ENCODE results near the gene ANKH. TPM values are rescaled to one million over a fixed set of nuclear protein-coding genes. Genes with fewer than 3 reads are reported as not detected.
A peak's percentile ranks its signal among the peaks of the same experiment; 100 is the strongest.

ANKH gene
- total RNA-seq, 1 donor from 2014 or later = 39.1 TPM

DNA sequence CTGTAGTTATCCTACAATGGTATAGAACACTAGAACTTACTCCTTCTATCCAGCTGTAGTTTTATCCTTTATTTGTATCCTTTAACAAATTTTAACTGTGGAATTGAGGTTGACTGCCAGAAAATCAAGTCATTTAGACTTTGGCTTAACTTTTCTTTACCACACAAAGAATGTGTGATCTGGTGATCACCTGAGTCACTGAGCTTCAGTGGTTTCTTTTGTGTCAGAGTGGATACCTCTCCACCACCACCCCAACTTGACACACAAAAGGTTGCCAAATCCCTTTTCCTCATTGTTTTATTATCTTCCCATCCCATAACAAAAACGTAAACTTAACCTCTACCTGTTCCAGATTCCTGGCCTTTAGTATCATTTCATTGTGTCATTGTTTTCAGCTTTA is 201.6 kb downstream of the ANKH start:
- Mint-ChIP-seq H3K9me3 (no peaks in the 10 kb centered on the region), H3K4me3 (no peak overlapping the region), H3K4me1 (peaks cover 39% of the 10 kb centered on the region), H3K36me3 (no peaks in the 10 kb centered on the region), H3K27me3 (ENCODE audit: low read depth) (no peaks in the 10 kb centered on the region), H3K27ac (no peak overlapping the region)
- TF ChIP-seq, protein P1, sequence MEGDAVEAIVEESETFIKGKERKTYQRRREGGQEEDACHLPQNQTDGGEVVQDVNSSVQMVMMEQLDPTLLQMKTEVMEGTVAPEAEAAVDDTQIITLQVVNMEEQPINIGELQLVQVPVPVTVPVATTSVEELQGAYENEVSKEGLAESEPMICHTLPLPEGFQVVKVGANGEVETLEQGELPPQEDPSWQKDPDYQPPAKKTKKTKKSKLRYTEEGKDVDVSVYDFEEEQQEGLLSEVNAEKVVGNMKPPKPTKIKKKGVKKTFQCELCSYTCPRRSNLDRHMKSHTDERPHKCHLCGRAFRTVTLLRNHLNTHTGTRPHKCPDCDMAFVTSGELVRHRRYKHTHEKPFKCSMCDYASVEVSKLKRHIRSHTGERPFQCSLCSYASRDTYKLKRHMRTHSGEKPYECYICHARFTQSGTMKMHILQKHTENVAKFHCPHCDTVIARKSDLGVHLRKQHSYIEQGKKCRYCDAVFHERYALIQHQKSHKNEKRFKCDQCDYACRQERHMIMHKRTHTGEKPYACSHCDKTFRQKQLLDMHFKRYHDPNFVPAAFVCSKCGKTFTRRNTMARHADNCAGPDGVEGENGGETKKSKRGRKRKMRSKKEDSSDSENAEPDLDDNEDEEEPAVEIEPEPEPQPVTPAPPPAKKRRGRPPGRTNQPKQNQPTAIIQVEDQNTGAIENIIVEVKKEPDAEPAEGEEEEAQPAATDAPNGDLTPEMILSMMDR (IDR thresholded peaks at IDR 0.05; ENCODE audit: unreplicated experiment) = no peak
- no peak for DNase-seq (ENCODE audit: low spot score in 2 of 2, unreplicated experiment in 2 of 2)

DNA sequence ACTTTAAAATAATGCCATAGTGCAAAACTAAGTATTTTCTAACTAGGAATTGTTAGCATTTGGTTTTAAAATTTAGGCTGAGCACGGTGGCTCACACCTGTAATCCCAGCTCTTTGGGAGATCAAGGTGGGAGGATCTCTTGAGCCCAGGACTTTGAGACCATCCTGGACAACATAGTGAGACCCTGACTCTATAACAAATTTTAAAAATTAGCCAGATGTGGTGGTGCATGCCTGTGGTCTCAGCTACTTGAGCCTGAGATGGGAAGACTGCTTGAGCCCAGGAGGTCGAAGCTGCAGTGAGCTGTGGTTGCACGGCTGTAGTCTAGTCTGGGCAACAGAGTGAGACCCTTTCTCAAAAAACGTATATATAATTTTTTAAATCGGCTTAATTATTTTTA is 202.2 kb downstream of the ANKH start:
- TF ChIP-seq, protein P1 (IDR thresholded peaks at IDR 0.05; ENCODE audit: unreplicated experiment) = no peak
- no peaks in the 10 kb centered on the region for H3K36me3 Mint-ChIP-seq
- H3K9me3 Mint-ChIP-seq = no peaks in the 10 kb centered on the region
- DNase-seq (ENCODE audit: low spot score in 2 of 2, unreplicated experiment in 2 of 2) = no peak
- no peak overlapping the region for H3K4me3 Mint-ChIP-seq
- H3K27me3 Mint-ChIP-seq (ENCODE audit: low read depth) = no peaks in the 10 kb centered on the region
- no peak overlapping the region for H3K27ac Mint-ChIP-seq
- peaks cover 37% of the 10 kb centered on the region for H3K4me1 Mint-ChIP-seq

DNA sequence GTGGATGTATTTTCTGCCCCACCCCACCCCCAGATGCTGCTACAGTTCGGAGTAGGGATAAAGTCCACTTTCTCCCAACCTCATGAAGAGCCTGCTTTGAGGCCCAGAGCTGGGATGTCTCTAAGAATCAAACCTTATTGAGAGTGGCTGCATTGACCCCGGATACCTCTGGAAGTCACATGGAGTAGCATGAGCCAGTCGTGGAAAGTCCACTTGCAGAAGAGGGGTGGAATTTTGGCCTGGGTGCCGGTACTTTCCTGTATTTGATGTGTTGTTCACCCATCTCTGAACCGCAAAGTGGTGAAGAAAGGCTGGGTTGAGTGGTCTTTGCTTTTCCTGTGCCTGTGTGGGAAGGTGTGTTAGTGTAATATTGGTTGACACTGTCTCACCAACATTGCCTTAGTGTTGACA is 203.4 kb downstream of the ANKH start:
- peaks cover 40% of the 10 kb centered on the region for H3K4me1 Mint-ChIP-seq
- no peaks in the 10 kb centered on the region for H3K36me3 Mint-ChIP-seq
- no peak overlapping the region for H3K4me3 Mint-ChIP-seq
- no peaks in the 10 kb centered on the region for H3K9me3 Mint-ChIP-seq
- TF ChIP-seq, protein P1 (IDR thresholded peaks at IDR 0.05; ENCODE audit: unreplicated experiment) = no peak
- H3K27ac Mint-ChIP-seq = no peak overlapping the region
- no peaks in the 10 kb centered on the region for H3K27me3 Mint-ChIP-seq (ENCODE audit: low read depth)
- no peak for DNase-seq (ENCODE audit: low spot score in 2 of 2, unreplicated experiment in 2 of 2)

DNA sequence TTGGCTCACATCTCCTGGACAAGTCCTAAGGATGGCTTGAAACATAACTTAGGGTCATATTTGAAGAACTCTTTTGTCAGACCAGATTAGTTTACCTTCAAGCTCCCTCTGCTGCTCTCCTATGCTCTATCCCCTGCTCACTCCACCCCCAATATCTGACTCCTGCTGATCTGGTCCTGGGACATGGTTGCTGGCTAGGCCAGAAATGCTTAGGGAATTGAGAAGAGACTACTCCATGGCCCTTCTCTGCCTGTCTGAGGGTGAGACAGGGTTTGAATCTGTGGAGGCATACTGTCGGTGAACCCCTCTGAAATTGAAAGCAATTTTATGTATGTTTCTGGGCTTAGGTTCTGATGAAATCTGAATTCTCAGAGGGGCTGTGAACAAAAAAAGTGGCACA is 203.8 kb downstream of the ANKH start:
- Mint-ChIP-seq H3K36me3 (no peaks in the 10 kb centered on the region), H3K27me3 (ENCODE audit: low read depth) (no peaks in the 10 kb centered on the region), H3K27ac (no peak overlapping the region), H3K4me3 (no peak overlapping the region), H3K4me1 (peaks cover 39% of the 10 kb centered on the region), H3K9me3 (no peaks in the 10 kb centered on the region)
- TF ChIP-seq, protein P1 (IDR thresholded peaks at IDR 0.05; ENCODE audit: unreplicated experiment) = no peak
- DNase-seq (ENCODE audit: low spot score in 2 of 2, unreplicated experiment in 2 of 2) = no peak

DNA sequence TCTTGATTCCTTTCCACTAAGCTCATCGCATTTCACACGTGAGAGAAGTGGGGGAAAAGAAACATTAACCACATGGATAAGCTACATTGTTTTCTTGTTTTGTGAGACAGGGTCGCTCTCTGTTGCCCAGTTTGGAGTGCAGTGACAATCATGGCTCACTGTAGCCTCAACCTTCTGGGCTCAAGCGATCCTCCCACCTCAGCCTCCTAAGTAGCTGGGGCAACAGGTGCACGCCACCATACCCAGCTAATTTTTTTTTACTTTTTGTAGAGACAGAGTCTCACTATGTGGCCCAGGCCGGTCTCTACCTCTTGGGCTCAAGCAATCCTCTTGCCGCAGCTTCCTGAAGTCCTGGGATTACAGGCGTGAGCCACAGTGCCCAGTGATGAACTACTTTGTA is 204.3 kb downstream of the ANKH start:
- Mint-ChIP-seq H3K27me3 (ENCODE audit: low read depth) (no peaks in the 10 kb centered on the region), H3K4me1 (peaks cover 37% of the 10 kb centered on the region), H3K9me3 (no peaks in the 10 kb centered on the region), H3K36me3 (no peaks in the 10 kb centered on the region), H3K4me3 (no peak overlapping the region), H3K27ac (no peak overlapping the region)
- DNase-seq (ENCODE audit: low spot score in 2 of 2, unreplicated experiment in 2 of 2) = no peak
- TF ChIP-seq, protein P1 (IDR thresholded peaks at IDR 0.05; ENCODE audit: unreplicated experiment) = no peak

DNA sequence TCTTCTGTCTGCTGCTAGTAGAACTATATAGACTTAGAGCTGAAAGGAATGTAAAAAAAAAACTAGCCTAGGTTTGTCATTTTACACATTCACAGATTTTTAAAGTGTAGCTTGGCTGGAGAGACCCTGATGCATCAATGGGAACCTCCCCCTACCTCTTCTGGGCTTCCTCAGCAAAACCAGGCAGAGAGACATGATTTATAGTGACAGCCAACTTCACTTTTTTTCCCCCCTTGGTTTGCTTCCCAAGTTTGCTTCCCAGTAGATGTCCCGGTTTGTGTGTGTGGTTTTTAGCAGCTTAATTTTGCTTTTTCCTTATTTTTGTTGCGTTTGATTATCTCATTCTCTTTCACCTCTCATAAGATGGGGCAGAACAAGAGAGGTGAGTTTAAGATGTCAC is 205.2 kb downstream of the ANKH start:
- peaks cover 34% of the 10 kb centered on the region for H3K4me1 Mint-ChIP-seq

More for the DNA sequence above, 205.2 kb downstream of the ANKH start:
- H3K4me3 Mint-ChIP-seq = peak overlapping the region; percentile 81
- TF ChIP-seq, protein P1 (IDR thresholded peaks at IDR 0.05; ENCODE audit: unreplicated experiment) = no peak
- H3K27me3 Mint-ChIP-seq (ENCODE audit: low read depth) = no peaks in the 10 kb centered on the region
- H3K36me3 Mint-ChIP-seq = no peaks in the 10 kb centered on the region
- no peaks in the 10 kb centered on the region for H3K9me3 Mint-ChIP-seq
- no peak for DNase-seq (ENCODE audit: low spot score in 2 of 2, unreplicated experiment in 2 of 2)
- H3K27ac Mint-ChIP-seq = no peak overlapping the region
